K562 (cell line): ENCODE measurements around the gene MED22. TPM values are rescaled to one million over a fixed set of nuclear protein-coding genes. Genes with fewer than 3 reads are reported as not detected.

Experiments used
- ATAC-seq: fragments of 200-7000 bp; cut with Tn5 transposase; 3 replicates; pipeline ENCODE4 v1.9.1; 2020; ENCODE audit warnings: moderate library complexity
- BruUV-seq: library from RNA; stranded (reverse); fragments of 400-500 nt; replicated peaks from 2 replicates; lab custom pipeline; 2021; lab: Mats Ljungman, UMichigan
- CTCF ChIA-PET: fragments of 300-600 bp; formaldehyde crosslinking; extraction: SDS; loops from one replicate; lab custom pipeline; 2021; ENCODE audit warnings: low intra/inter-chr PET ratio; lab: Yijun Ruan, JAX
- POLR2A ChIA-PET: fragments of 300-600, 350-650 bp; sonication (Branson Sonifier 250); formaldehyde crosslinking; extraction: SDS; loops from one replicate; lab custom pipeline; 2021; ENCODE audit warnings: antibody characterized with exemption, inconsistent platforms; lab: Yijun Ruan, JAX
- DNase-seq, 4 experiments: peaks; one replicate each; pipeline versions ENCODE4 v3.0.0 to v3.0.0-alpha.2; 2011 to 2018; ENCODE audit warnings: low spot score in 3 of 4, mixed read lengths in 3 of 4; ENCODE audit errors: extremely low read depth in 1 of 4
- FAIRE-seq: peaks from 2 replicates; lab custom pipeline; 2011; peaks lifted over from hg19 to GRCh38; lab: Jason Lieb, UNC
- H2AFZ ChIP-seq: 2 replicates; pipeline ENCODE4 v1.6.0; 2011; ENCODE audit warnings: low read depth, low read length, control low read depth, inconsistent platforms
- H3K27ac ChIP-seq: fragments of 200-600 bp; 3 replicates; pipeline ENCODE4 v1.8.0; 2011; ENCODE audit warnings: low read depth, mild to moderate bottlenecking, control low read depth, inconsistent platforms, low read length, moderate library complexity, mixed read lengths; ENCODE audit errors: extremely low read depth
- H3K27me3 ChIP-seq, 2 experiments: fragments of 300-600 bp in 1 of 2; 2 replicates in 1 of 2; 3 replicates in 1 of 2; pipeline versions ENCODE4 v1.6.0 to v1.8.0; 2011; ENCODE audit warnings: inconsistent platforms in 2 of 2, low read length in 2 of 2, mild to moderate bottlenecking in 1 of 2, mixed read lengths in 1 of 2, moderate library complexity in 1 of 2; ENCODE audit not compliant: control insufficient read depth in 2 of 2, insufficient read depth in 2 of 2
- H3K36me3 ChIP-seq: fragments of 300-600 bp; 3 replicates; pipeline ENCODE4 v1.8.0; 2011; ENCODE audit warnings: mild to moderate bottlenecking, low read length, inconsistent platforms; ENCODE audit not compliant: control insufficient read depth, insufficient read depth
- H3K4me1 ChIP-seq, 2 experiments: fragments of 200-600 bp in 1 of 2; replicated peaks in 1 of 2; 2 replicates in 1 of 2; 3 replicates in 1 of 2; pipeline versions ENCODE4 v1.5.1 to v1.8.0; 2011; ENCODE audit warnings: inconsistent platforms in 2 of 2, low read length in 2 of 2, mild to moderate bottlenecking in 1 of 2, mixed read lengths in 1 of 2, moderate library complexity in 1 of 2; ENCODE audit not compliant: control insufficient read depth in 2 of 2, insufficient read depth in 2 of 2
- H3K4me2 ChIP-seq: 2 replicates; pipeline ENCODE4 v1.6.1; 2011; ENCODE audit warnings: low read length, control low read depth, inconsistent platforms, mixed read lengths; ENCODE audit not compliant: insufficient read depth
- H3K4me3 ChIP-seq: fragments of 200-600 bp; sonication (generic), shearing (Covaris generic); 2 replicates; pipeline ENCODE4 v1.5.1; 2016; ENCODE audit warnings: control low read depth, inconsistent platforms
- H3K79me2 ChIP-seq: fragments of 200-600 bp; 3 replicates; pipeline ENCODE4 v1.8.0; 2011; ENCODE audit warnings: low read length, inconsistent platforms; ENCODE audit not compliant: control insufficient read depth, insufficient read depth
- H3K9ac ChIP-seq, 2 experiments: 2 replicates each; pipeline versions ENCODE4 v1.6.0 to v1.6.1; 2011; ENCODE audit warnings: low read depth in 2 of 2, low read length in 2 of 2, control low read depth in 1 of 2, inconsistent platforms in 1 of 2, mild to moderate bottlenecking in 1 of 2, mixed read lengths in 1 of 2; ENCODE audit not compliant: insufficient read depth in 1 of 2
- H3K9me1 ChIP-seq: one replicate; pipeline ENCODE4 v1.6.0; 2011; ENCODE audit warnings: inconsistent platforms, mild to moderate bottlenecking, low read length, moderate library complexity; ENCODE audit not compliant: control insufficient read depth, insufficient read depth
- H3K9me3 ChIP-seq: replicated peaks from 2 replicates; pipeline ENCODE4 v1.5.1; 2011; ENCODE audit warnings: low read depth, low read length, inconsistent platforms; ENCODE audit not compliant: control insufficient read depth, insufficient read depth
- H4K20me1 ChIP-seq: replicated peaks from 2 replicates; pipeline ENCODE4 v1.6.1; 2011; ENCODE audit warnings: low read length, inconsistent platforms, mixed read lengths; ENCODE audit not compliant: control insufficient read depth, insufficient read depth
- ASH1L ChIP-seq: fragments of 450-650 bp; IDR thresholded peaks from 2 replicates; pipeline ENCODE4 v1.6.1; 2018; ENCODE audit warnings: borderline replicate concordance, mild to moderate bottlenecking, low read depth; ENCODE audit not compliant: partially characterized antibody
- CTCFL ChIP-seq: IDR thresholded peaks from 2 replicates; pipeline ENCODE4 v1.6.1; 2011; ENCODE audit warnings: borderline replicate concordance, low read depth, mild to moderate bottlenecking, moderate library complexity, low read length; ENCODE audit not compliant: insufficient read depth, poor library complexity, severe bottlenecking
- DNMT1 ChIP-seq: fragments of 450-650 bp; IDR thresholded peaks from 2 replicates; pipeline ENCODE4 v1.6.1; 2016; ENCODE audit warnings: antibody characterized with exemption, mild to moderate bottlenecking
- GATA2 ChIP-seq: sonication (generic); formaldehyde crosslinking; IDR thresholded peaks from 2 replicates; pipeline ENCODE4 v1.4.0; 2020; ENCODE audit warnings: mild to moderate bottlenecking, missing genetic modification reagents
- HDAC6 ChIP-seq: IDR thresholded peaks from 2 replicates; pipeline ENCODE4 v1.6.1; 2012; ENCODE audit warnings: low read depth, mild to moderate bottlenecking, control low read depth, inconsistent platforms, low read length, moderate library complexity
- KLF1 ChIP-seq: fragments of 450-650 bp; IDR thresholded peaks from 2 replicates; pipeline ENCODE4 v1.6.1; 2016; ENCODE audit warnings: missing genetic modification characterization, missing compliant biosample characterization
- RBM17 ChIP-seq: fragments of 200-400 bp; formaldehyde crosslinking; IDR thresholded peaks from 2 replicates; pipeline ENCODE4 v1.6.1; 2017; ENCODE audit warnings: low read depth, mild to moderate bottlenecking, low read length, borderline replicate concordance
- RCOR1 ChIP-seq, 2 experiments: IDR thresholded peaks; 2 replicates each; pipeline ENCODE4 v1.6.1; 2012; ENCODE audit warnings: low read depth in 2 of 2, low read length in 2 of 2, borderline replicate concordance in 1 of 2, improper control_type of control experiment in 1 of 2
- THRAP3 ChIP-seq: fragments of 450-650 bp; IDR thresholded peaks from 2 replicates; pipeline ENCODE4 v1.6.1; 2016; ENCODE audit warnings: mild to moderate bottlenecking, inconsistent platforms, borderline replicate concordance
- TSC22D4 ChIP-seq: fragments of 450-650 bp; IDR thresholded peaks from 2 replicates; pipeline ENCODE4 v1.6.1; 2016; ENCODE audit warnings: missing genetic modification characterization, missing biosample characterization, control low read depth
- U2AF2 ChIP-seq: fragments of 200-400 bp; formaldehyde crosslinking; optimal IDR thresholded peaks from 2 replicates; pipeline ENCODE3; 2017; ENCODE audit warnings: low read depth, mild to moderate bottlenecking, low read length
- VEZF1 ChIP-seq: fragments of 200-800 bp; sonication (Bioruptor generic); IDR thresholded peaks from 2 replicates; pipeline ENCODE4 v1.6.1; 2017; ENCODE audit warnings: missing genetic modification characterization, missing compliant biosample characterization
- ZKSCAN1 ChIP-seq: fragments of 150-350 bp; IDR thresholded peaks from 2 replicates; pipeline ENCODE4 v1.6.1; 2016; ENCODE audit warnings: low read depth, low read length
- ZNF12 ChIP-seq: sonication (generic); formaldehyde crosslinking; IDR thresholded peaks from 2 replicates; pipeline ENCODE4 v1.4.0; 2020; ENCODE audit warnings: mild to moderate bottlenecking, missing genetic modification reagents
- ZNF696 ChIP-seq: fragments of 250-450 bp; sonication (Bioruptor Pico); conservative IDR thresholded peaks from 2 replicates; pipeline ENCODE4 v1.4.0; 2020; ENCODE audit warnings: mild to moderate bottlenecking, moderate library complexity
- WGBS: fragments of 100-300 bp; shearing (Covaris generic); methylation state at CpG from one replicate; pipeline ENCODE4 v1.1.6; 2016; ENCODE audit warnings: low coverage, mixed read lengths; ENCODE audit not compliant: insufficient coverage; ENCODE audit errors: missing lambda C conversion rate; 5-methylcytosine and 5-hydroxymethylcytosine counted together
- in situ Hi-C: fragments of 300-500 bp; cut with MboI; formaldehyde crosslinking; loops from 4 replicates; pipeline ENCODE4 v1.15.0; 2018; ENCODE audit warnings: inconsistent platforms, mixed read lengths
- intact Hi-C: fragments of 100-400 bp; cut with micrococcal nuclease; formaldehyde crosslinking; loops from 2 replicates; pipeline ENCODE4 v1.14.2; 2022
- polyA plus RNA-seq, 8 experiments: library from polyadenylated mRNA; depleted of rRNA in 4 of 8; stranded (reverse) in 5 of 8; unstranded in 3 of 8; fragments of >200 nt; fragmentation: Nextera tagmentation in 2 of 8; fragmentation: Illumina TruSeq in 1 of 8; extraction: Ambion mirVana in 2 of 8; extraction: Trizol in 1 of 8; gene quantifications; 2 replicates each; pipeline versions ENCODE4 v1.2.1 to v1.2.3, GENCODE V29; 2011 to 2014; ENCODE audit warnings: inconsistent platforms in 1 of 8, missing spikeins in 1 of 8
- total RNA-seq, 7 experiments: library from RNA; depleted of rRNA in 6 of 7; stranded (reverse); fragments of >200 nt in 6 of 7; fragmentation: Illumina TruSeq in 2 of 7; extraction: Trizol in 2 of 7; gene quantifications; 2 replicates each; pipeline versions ENCODE4 v1.2.1 to v1.2.3, GENCODE V29; 2011 to 2021; ENCODE audit warnings: low replicate concordance in 1 of 7

Gene MED22
- total and polyA plus RNA-seq, 9 of the 15 experiments (the other 6 are each of a cell fraction or from before 2014, with no cell fraction given), result 0.73 to 35.6 (median 22.3) TPM

DNA sequence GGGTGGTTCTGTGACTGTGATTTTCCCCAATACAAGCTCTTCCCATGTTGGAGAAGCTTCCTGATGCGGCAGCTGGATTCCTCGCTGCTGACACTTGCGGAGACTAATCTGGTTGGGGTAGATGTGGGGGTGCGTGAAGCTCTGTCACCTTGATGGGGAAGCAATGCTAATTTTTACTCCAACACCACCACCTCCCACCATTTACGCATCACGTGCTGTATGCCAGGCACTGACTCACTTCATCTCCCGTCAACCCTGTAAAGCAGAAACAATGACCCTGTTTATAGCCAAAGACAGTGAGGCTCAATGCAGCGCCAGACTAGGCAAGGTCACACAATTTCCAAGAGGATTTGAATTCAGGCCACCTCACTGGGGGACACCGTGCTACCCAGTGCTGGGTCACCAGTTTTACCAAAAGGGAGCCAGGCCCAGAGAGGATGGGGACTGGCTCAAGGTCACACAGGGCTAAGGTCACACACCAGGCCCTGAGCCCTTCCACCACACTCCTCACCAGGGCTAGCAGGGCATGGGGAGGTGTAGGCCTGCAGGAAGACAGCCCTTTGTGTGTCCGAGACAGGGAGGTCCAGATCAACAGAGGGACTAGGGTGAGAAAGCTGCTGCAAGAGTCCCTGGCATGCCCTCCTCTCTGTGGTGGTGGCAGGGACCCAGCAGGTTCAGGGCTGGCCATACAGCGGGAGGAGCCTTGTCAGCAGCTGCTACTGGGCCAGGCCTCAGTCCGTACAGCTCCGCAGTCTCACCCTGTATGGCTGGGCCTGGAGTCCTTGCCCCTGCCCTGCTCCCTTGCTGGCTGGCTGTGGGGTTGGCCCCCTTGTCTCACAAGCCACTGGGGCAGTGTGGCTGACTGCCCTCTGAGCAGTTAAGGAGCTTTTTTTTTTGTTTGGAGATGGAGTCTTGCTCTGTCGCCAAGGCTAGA is 31.5 kb upstream of the MED22 start:
- BruUV-seq, result no TSS peak
- DNase-seq (no peak), ATAC-seq (no peak), FAIRE-seq (no peak)
- Histone ChIP-seq H3K4me2 (no peak overlapping the region), H3K27ac (no peak overlapping the region), H3K9me3 (peaks cover 5% of the 10 kb centered on the region), H4K20me1 (0 out of 2 replicates have a peak, but pooled peaks cover 6% of the 10 kb centered on the region), H3K9me1 (no peaks in the 10 kb centered on the region), H3K27me3 (no peaks in the 10 kb centered on the region; a peak in 1 of 5 replicates), H3K9ac (peak overlapping the region in 1 of 2 experiments; percentile 37; a peak in 1 of 4 replicates), H3K4me1 (peaks cover 11 to 26% of the 10 kb centered on the region in 2 experiments; a peak in 4 of 5 replicates), H3K36me3 (no peaks in the 10 kb centered on the region), H2AFZ (no peak overlapping the region), H3K4me3 (no peak overlapping the region), H3K79me2 (peaks cover 22% of the 10 kb centered on the region)
- intact Hi-C loops, result no loop called here
- CTCF ChIA-PET, result no interaction called here
- in situ Hi-C loops, result no loop called here
- WGBS, result 75% methylated on average over 14 of the region's 14 CpGs
- POLR2A ChIA-PET, result interaction anchor here (0.6 to 1.9 kb wide), 4 partner anchors 20 to 74 kb away, joined by 3 to 8 read pairs (median 5); partner anchors contain the start of genes MED22 and RPL7A
- no peak for TF ChIP-seq CTCFL
- no peak for TF ChIP-seq THRAP3
- TF ChIP-seq VEZF1 (CRISPR knock-in tag), result no peak
- TF ChIP-seq U2AF2, result no peak
- no peak for TF ChIP-seq KLF1 (tag)
- TF ChIP-seq GATA2, result no peak
- TF ChIP-seq ZNF12 (CRISPR knock-in tag), result no peak
- TF ChIP-seq RCOR1 (IDR thresholded peaks at IDR 0.05; ENCODE audit: borderline replicate concordance in 1 of 2, low read depth in 2 of 2, low read length in 2 of 2), result no peak
- TF ChIP-seq RBM17, result no peak
- no peak for TF ChIP-seq TSC22D4 (tag)
- no peak for TF ChIP-seq ZKSCAN1
- no peak for TF ChIP-seq ASH1L
- TF ChIP-seq ZNF696 (CRISPR knock-in tag), result no peak
- TF ChIP-seq HDAC6, result no peak
- no peak for TF ChIP-seq DNMT1
